Activated CD8-positive, alpha-beta T cell treated with anti-CD3 and anti-CD28 coated beads for 36 hours (primary cell): ENCODE measurements around the gene ECHDC1. TPM values are rescaled to one million over a fixed set of nuclear protein-coding genes. Genes with fewer than 3 reads are reported as not detected.

Experiments used
- ATAC-seq: fragments of 200-7000 bp; cut with Tn5 transposase; one replicate; pipeline ENCODE4 v1.10.0; 2021; ENCODE audit warnings: mild to moderate bottlenecking, moderate library complexity
- CTCF ChIA-PET: fragments of 350-600 bp; sonication (Branson Sonifier 250); formaldehyde crosslinking; loops from one replicate; lab custom pipeline; 2021; ENCODE audit warnings: antibody characterized with exemption; lab: Charles Lee
- POLR2A ChIA-PET: fragments of 350-600 bp; sonication (Branson Sonifier 250); formaldehyde crosslinking; loops from one replicate; lab custom pipeline; 2021; ENCODE audit warnings: antibody characterized with exemption; lab: Charles Lee
- DNase-seq: peaks from one replicate; pipeline ENCODE4 v3.0.0-alpha.2; 2020
- H3K27ac Mint-ChIP-seq: one replicate; pipeline ENCODE4 v1.8.0; 2021; ENCODE audit warnings: mild to moderate bottlenecking, mixed read lengths
- H3K27me3 Mint-ChIP-seq: one replicate; pipeline ENCODE4 v1.8.0; 2021; ENCODE audit warnings: mixed read lengths
- H3K36me3 Mint-ChIP-seq: one replicate; pipeline ENCODE4 v1.8.0; 2021; ENCODE audit warnings: low read depth, mixed read lengths
- H3K4me1 Mint-ChIP-seq: one replicate; pipeline ENCODE4 v1.8.0; 2021; ENCODE audit warnings: low read depth, mixed read lengths
- H3K4me3 Mint-ChIP-seq: one replicate; pipeline ENCODE4 v1.8.0; 2021; ENCODE audit warnings: mild to moderate bottlenecking, moderate library complexity, mixed read lengths
- H3K9me3 Mint-ChIP-seq: one replicate; pipeline ENCODE4 v1.8.0; 2021; ENCODE audit warnings: mixed read lengths
- intact Hi-C: fragments of 100-400 bp; cut with micrococcal nuclease; formaldehyde crosslinking; loops from one replicate; pipeline ENCODE4 v1.10.0; 2022
- total RNA-seq, 2 experiments: library from RNA; stranded (reverse); gene quantifications; one replicate each; pipeline ENCODE4 v1.2.3, GENCODE V29; 2021
- TF ChIP-seq, protein P1 (sequence below): fragments of 200-600 bp; IDR thresholded peaks from one replicate; pipeline ENCODE4 v1.8.0; 2022; ENCODE audit warnings: antibody characterized with exemption, mild to moderate bottlenecking

Gene ECHDC1
- total RNA-seq, result 10 to 100 TPM; 50.2 to 51.1 TPM

GRCh38 chr6:127342946-127343808 is at the start of gene ECHDC1:
Gene ECHDC1 (minus strand): TSS chr6:127343609. CDS start chr6:127331028, 12,581 bp downstream.
- DNase-seq (peak; percentile 86), ATAC-seq (peak; percentile 90)
- Mint-ChIP-seq H3K4me1 (peaks cover 12% of the 10 kb centered on the region), H3K27ac (no peak within 1 kb of the TSS), H3K36me3 (peaks cover 26% of the 10 kb centered on the region), H3K4me3 (no peak within 1 kb of the TSS), H3K9me3 (peaks cover 1% of the 10 kb centered on the region), H3K27me3 (no peaks in the 10 kb centered on the region)
- intact Hi-C loops, result loop anchor here (5.0 to 10.0 kb wide), 3 partner anchors 41 to 172 kb away; partner anchors contain the start of gene MTCL3
- TF ChIP-seq, protein P1, sequence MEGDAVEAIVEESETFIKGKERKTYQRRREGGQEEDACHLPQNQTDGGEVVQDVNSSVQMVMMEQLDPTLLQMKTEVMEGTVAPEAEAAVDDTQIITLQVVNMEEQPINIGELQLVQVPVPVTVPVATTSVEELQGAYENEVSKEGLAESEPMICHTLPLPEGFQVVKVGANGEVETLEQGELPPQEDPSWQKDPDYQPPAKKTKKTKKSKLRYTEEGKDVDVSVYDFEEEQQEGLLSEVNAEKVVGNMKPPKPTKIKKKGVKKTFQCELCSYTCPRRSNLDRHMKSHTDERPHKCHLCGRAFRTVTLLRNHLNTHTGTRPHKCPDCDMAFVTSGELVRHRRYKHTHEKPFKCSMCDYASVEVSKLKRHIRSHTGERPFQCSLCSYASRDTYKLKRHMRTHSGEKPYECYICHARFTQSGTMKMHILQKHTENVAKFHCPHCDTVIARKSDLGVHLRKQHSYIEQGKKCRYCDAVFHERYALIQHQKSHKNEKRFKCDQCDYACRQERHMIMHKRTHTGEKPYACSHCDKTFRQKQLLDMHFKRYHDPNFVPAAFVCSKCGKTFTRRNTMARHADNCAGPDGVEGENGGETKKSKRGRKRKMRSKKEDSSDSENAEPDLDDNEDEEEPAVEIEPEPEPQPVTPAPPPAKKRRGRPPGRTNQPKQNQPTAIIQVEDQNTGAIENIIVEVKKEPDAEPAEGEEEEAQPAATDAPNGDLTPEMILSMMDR, result no peak
- CTCF ChIA-PET, result interaction anchor here (1.0 to 2.1 kb wide), 4 partner anchors 52 to 174 kb away, joined by 4 to 9 read pairs (median 4); partner anchors contain the start of gene RNF146
- POLR2A ChIA-PET, result interaction anchor here (0.9 to 1.2 kb wide), 3 partner anchors 12 to 75 kb away, joined by 3 to 5 read pairs (median 3); no protein-coding TSS in a partner anchor

- POLR2A ChIA-PET, result interaction anchor here (0.9 kb wide), 1 partner anchor 16 kb away, joined by 3 read pairs; no protein-coding TSS in a partner anchor
- DNase-seq, result no peak
- CTCF ChIA-PET, result no interaction called here
- Mint-ChIP-seq H3K36me3 (no peaks in the 10 kb centered on the region), H3K27ac (no peak overlapping the region), H3K4me1 (no peaks in the 10 kb centered on the region), H3K4me3 (no peak overlapping the region), H3K27me3 (no peaks in the 10 kb centered on the region), H3K9me3 (no peaks in the 10 kb centered on the region)
- ATAC-seq, result no peak
- intact Hi-C loops, result no loop called here
- TF ChIP-seq, protein P1, result no peak
Measured at GRCh38 chr6:127392301-127392700, 48.9 kb upstream of the ECHDC1 start.

- Mint-ChIP-seq H3K36me3 (no peaks in the 10 kb centered on the region), H3K27ac (no peak overlapping the region), H3K27me3 (no peaks in the 10 kb centered on the region), H3K4me3 (no peak overlapping the region), H3K4me1 (no peaks in the 10 kb centered on the region), H3K9me3 (no peaks in the 10 kb centered on the region)
- TF ChIP-seq, protein P1, result no peak
- no peak for ATAC-seq
- CTCF ChIA-PET, result interaction anchor here (1.1 kb wide), 1 partner anchor 125 kb away, joined by 3 read pairs; no protein-coding TSS in a partner anchor
- POLR2A ChIA-PET, result interaction anchor here (0.9 kb wide), 1 partner anchor 17 kb away, joined by 3 read pairs; no protein-coding TSS in a partner anchor
- intact Hi-C loops, result no loop called here
- DNase-seq, result no peak
Measured at GRCh38 chr6:127391094-127391953, 47.9 kb upstream of the ECHDC1 start.

DNA sequence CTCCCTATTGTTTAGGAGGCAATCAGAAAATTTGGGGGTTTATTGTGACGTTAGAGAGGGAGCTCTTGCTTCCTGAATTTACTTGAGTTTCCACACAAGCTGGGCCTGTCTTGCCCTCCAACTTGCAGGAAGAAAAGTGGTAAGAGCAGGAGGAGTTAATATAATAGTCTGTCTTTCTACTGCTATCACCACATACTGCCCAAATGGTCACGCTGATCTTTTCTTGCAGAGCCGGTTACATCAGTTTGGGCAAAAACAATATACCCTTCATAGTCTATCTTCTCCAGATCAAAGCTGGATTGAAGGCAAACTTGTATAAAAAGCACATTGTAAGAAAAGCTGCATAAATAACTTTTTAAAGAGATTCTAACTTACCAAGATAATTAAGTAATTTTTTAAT is 46.3 kb upstream of the ECHDC1 start:
- ChIA-PET POLR2A (no interaction called here), CTCF (interaction anchor here (0.8 to 1.1 kb wide), 3 partner anchors 13 to 127 kb away, joined by 3 read pairs; no protein-coding TSS in a partner anchor)
- Mint-ChIP-seq H3K27me3 (no peaks in the 10 kb centered on the region), H3K9me3 (no peaks in the 10 kb centered on the region), H3K27ac (no peak overlapping the region), H3K4me3 (no peak overlapping the region), H3K4me1 (no peaks in the 10 kb centered on the region), H3K36me3 (no peaks in the 10 kb centered on the region)
- DNase-seq, result no peak
- TF ChIP-seq, protein P1, result no peak
- ATAC-seq, result no peak
- intact Hi-C loops, result no loop called here
